GM12878 (cell line): Measurements from ENCODE around the gene STARD3. TPM values are rescaled to one million over a fixed set of nuclear protein-coding genes. Genes with fewer than 3 reads are reported as not detected.
A peak's percentile ranks its signal among the peaks of the same experiment; 100 is the strongest.

Experiments used
- ATAC-seq: fragments of 200-7000 bp; cut with Tn5 transposase; 3 replicates; pipeline ENCODE4 v1.9.1; 2020; ENCODE audit warnings: mild to moderate bottlenecking, moderate library complexity
- BruUV-seq: library from RNA; stranded (reverse); fragments of 400-500 nt; replicated peaks from 2 replicates; lab custom pipeline; 2021; lab: Mats Ljungman, UMichigan
- CTCF ChIA-PET: fragments of 300-600 bp; sonication (Branson Sonifier 250); formaldehyde crosslinking; extraction: SDS; loops from one replicate; lab custom pipeline; 2021; ENCODE audit warnings: inconsistent platforms; lab: Yijun Ruan, JAX
- POLR2A ChIA-PET: fragments of 350-600 bp; formaldehyde crosslinking; extraction: SDS; loops from one replicate; lab custom pipeline; 2021; ENCODE audit warnings: inconsistent platforms; lab: Charles Lee
- RAD21 ChIA-PET: fragments of 300-600 bp; sonication (Branson Sonifier 250); formaldehyde crosslinking; loops from one replicate; lab custom pipeline; 2023; ENCODE audit warnings: antibody characterized with exemption; ENCODE audit not compliant: unreplicated experiment; lab: Charles Lee
- SMC1A ChIA-PET: fragments of 300-600 bp; sonication (Branson Sonifier 250); formaldehyde crosslinking; loops from one replicate; lab custom pipeline; 2023; ENCODE audit not compliant: unreplicated experiment, uncharacterized antibody; lab: Charles Lee
- DNase-seq: peaks from one replicate; pipeline ENCODE4 v3.0.0-alpha.2; 2011; ENCODE audit warnings: low read depth, low spot score
- FAIRE-seq: peaks from 3 replicates; lab custom pipeline; 2011; peaks lifted over from hg19 to GRCh38; lab: Jason Lieb, UNC
- H2AFZ ChIP-seq: 2 replicates; pipeline ENCODE4 v1.6.0; 2011; ENCODE audit warnings: low read depth, low read length, control low read depth; ENCODE audit not compliant: control insufficient read depth
- H3K27ac ChIP-seq: 2 replicates; pipeline ENCODE4 v1.5.1; 2011; ENCODE audit warnings: control low read depth; ENCODE audit not compliant: control insufficient read depth, insufficient read depth
- H3K27me3 ChIP-seq, 2 experiments: replicated peaks in 1 of 2; 2 replicates each; pipeline versions ENCODE4 v1.6.0 to v1.6.1; 2011; ENCODE audit warnings: low read length in 1 of 2; ENCODE audit not compliant: control insufficient read depth in 2 of 2, insufficient read depth in 2 of 2
- H3K36me3 ChIP-seq, 2 experiments: 2 replicates each; pipeline ENCODE4 v1.5.1; 2011; ENCODE audit warnings: low read length in 1 of 2; ENCODE audit not compliant: control insufficient read depth in 2 of 2, insufficient read depth in 2 of 2
- H3K4me1 ChIP-seq: 2 replicates; pipeline ENCODE4 v1.6.1; 2011; ENCODE audit warnings: mild to moderate bottlenecking, low read length, moderate library complexity, mixed read lengths; ENCODE audit not compliant: control insufficient read depth, insufficient read depth
- H3K4me2 ChIP-seq: 2 replicates; pipeline ENCODE4 v1.6.0; 2011; ENCODE audit warnings: control low read depth; ENCODE audit not compliant: control insufficient read depth, insufficient read depth
- H3K4me3 ChIP-seq: fragments of 200-600 bp; sonication (generic); 2 replicates; pipeline ENCODE4 v1.5.1; 2016
- H3K79me2 ChIP-seq: 2 replicates; pipeline ENCODE4 v1.6.0; 2011; ENCODE audit warnings: low read length; ENCODE audit not compliant: control insufficient read depth, insufficient read depth
- H3K9ac ChIP-seq: 2 replicates; pipeline ENCODE4 v1.8.0; 2011; ENCODE audit warnings: low read length, control low read depth, mixed read lengths; ENCODE audit not compliant: control insufficient read depth, insufficient read depth
- H3K9me3 ChIP-seq: replicated peaks from 3 replicates; pipeline ENCODE4 v1.5.1; 2011; ENCODE audit warnings: mild to moderate bottlenecking, low read length; ENCODE audit not compliant: control insufficient read depth, insufficient read depth
- H4K20me1 ChIP-seq: 2 replicates; pipeline ENCODE4 v1.6.0; 2011; ENCODE audit not compliant: control insufficient read depth, insufficient read depth
- ASH2L ChIP-seq: fragments of 300-600, 200-600 bp; sonication (generic); IDR thresholded peaks from 2 replicates; pipeline ENCODE4 v1.6.1; 2017; ENCODE audit warnings: low read depth, mild to moderate bottlenecking, borderline replicate concordance
- BACH1 ChIP-seq: fragments of 450-650 bp; IDR thresholded peaks from 2 replicates; pipeline ENCODE4 v1.6.1; 2017; ENCODE audit warnings: mild to moderate bottlenecking, borderline replicate concordance
- CEBPB ChIP-seq, 2 experiments: fragments of 150-350 bp in 1 of 2; IDR thresholded peaks; 2 replicates each; pipeline ENCODE4 v1.6.1; 2012 to 2014; ENCODE audit warnings: low read depth in 2 of 2, low read length in 2 of 2, borderline replicate concordance in 1 of 2, inconsistent platforms in 1 of 2
- CUX1 ChIP-seq: IDR thresholded peaks from 2 replicates; pipeline ENCODE4 v1.6.1; 2012; ENCODE audit warnings: improper control_type of control experiment, low read depth, low read length; ENCODE audit not compliant: insufficient replicate concordance
- HSF1 ChIP-seq: fragments of 150-350 bp; IDR thresholded peaks from 2 replicates; pipeline ENCODE4 v1.6.1; 2014; ENCODE audit warnings: mild to moderate bottlenecking, low read depth, low read length
- MXI1 ChIP-seq: fragments of 150-350 bp; IDR thresholded peaks from 2 replicates; pipeline ENCODE4 v1.6.1; 2011; ENCODE audit warnings: low read depth, mild to moderate bottlenecking, inconsistent platforms, low read length, improper control_type of control experiment
- MYC ChIP-seq: IDR thresholded peaks from 2 replicates; pipeline ENCODE4 v1.6.1; 2011; ENCODE audit warnings: mild to moderate bottlenecking, low read length, moderate library complexity, inconsistent platforms; ENCODE audit not compliant: insufficient read depth, insufficient replicate concordance, insufficient read length, severe bottlenecking
- NFYB ChIP-seq: IDR thresholded peaks from 2 replicates; pipeline ENCODE4 v1.6.1; 2011; ENCODE audit warnings: low read depth, mild to moderate bottlenecking, low read length, improper control_type of control experiment, moderate library complexity; ENCODE audit not compliant: insufficient read depth
- SMAD5 ChIP-seq: IDR thresholded peaks from 2 replicates; pipeline ENCODE4 v1.6.1; 2016; ENCODE audit warnings: antibody characterized with exemption, low read depth
- TARDBP ChIP-seq: IDR thresholded peaks from 2 replicates; pipeline ENCODE4 v1.6.1; 2016; ENCODE audit warnings: borderline replicate concordance
- ZNF622 ChIP-seq: fragments of 450-650 bp; IDR thresholded peaks from 2 replicates; pipeline ENCODE4 v1.6.1; 2017; ENCODE audit warnings: mild to moderate bottlenecking, inconsistent platforms
- WGBS: methylation state at CpG from one replicate; pipeline ENCODE4 v1.1.6; 2016; ENCODE audit warnings: low lambda C conversion rate; ENCODE audit not compliant: insufficient replicate concordance, insufficient coverage; ENCODE audit errors: missing lambda C conversion rate; 5-methylcytosine and 5-hydroxymethylcytosine counted together
- in situ Hi-C: fragments of 300-500 bp; cut with MboI; formaldehyde crosslinking; loops from 9 replicates; pipeline ENCODE4 v1.14.3; 2018; ENCODE audit warnings: mixed read lengths
- intact Hi-C: fragments of 100-400 bp; cut with micrococcal nuclease; formaldehyde crosslinking; loops from one replicate; pipeline ENCODE4 v1.14.2; 2022; ENCODE audit not compliant: unreplicated experiment
- polyA plus RNA-seq, 11 experiments: library from polyadenylated mRNA; depleted of rRNA in 4 of 11; unstranded in 6 of 11; stranded (reverse) in 5 of 11; fragments of >200 nt; fragmentation: Nextera tagmentation in 4 of 11; fragmentation: Illumina TruSeq in 1 of 11; extraction: Ambion mirVana in 4 of 11; extraction: Trizol in 1 of 11; gene quantifications; 1 replicate in 1 of 11; 2 replicates in 10 of 11; pipeline versions ENCODE4 v1.2.1 to v1.2.3, GENCODE V29; 2011 to 2016; ENCODE audit warnings: inconsistent platforms in 2 of 11, missing spikeins in 2 of 11, low read depth in 1 of 11
- total RNA-seq, 4 experiments: library from RNA; depleted of rRNA in 3 of 4; stranded (reverse); fragments of >200 nt in 3 of 4; fragmentation: Illumina TruSeq in 1 of 4; extraction: Trizol in 1 of 4; gene quantifications; 2 replicates each; pipeline versions ENCODE4 v1.2.1 to v1.2.3, GENCODE V29; 2013 to 2021

Gene STARD3
- total and polyA plus RNA-seq, 10 of the 15 experiments (the other 5 are each of a cell fraction or from before 2014, with no cell fraction given) = 0.08 to 62.7 (median 27.5) TPM

GRCh38 chr17:39684369-39685192 is 47.6 kb downstream of the STARD3 start (continued):
- no peak for TF ChIP-seq CEBPB (IDR thresholded peaks at IDR 0.05; ENCODE audit: borderline replicate concordance in 1 of 2, low read depth in 2 of 2, low read length in 2 of 2)
- no peak for TF ChIP-seq MYC
- no peak for TF ChIP-seq SMAD5
- TF ChIP-seq MXI1 = no peak

GRCh38 chr17:39687101-39687545 is 50.2 kb downstream of the STARD3 start:
- ChIA-PET POLR2A (interaction anchor here (0.6 to 1.4 kb wide), 3 partner anchors 9 to 21 kb away, joined by 3 to 5 read pairs (median 4); no protein-coding TSS in a partner anchor), CTCF (interaction anchor here (1.0 to 1.4 kb wide), 6 partner anchors 15 to 67 kb away, joined by 3 to 4 read pairs (median 4); no protein-coding TSS in a partner anchor), RAD21 (interaction anchor here (1.6 to 2.2 kb wide), 2 partner anchors 11 to 43 kb away, joined by 9 to 10 read pairs; partner anchors contain the start of gene MIEN1), SMC1A (interaction anchor here (1.5 to 2.4 kb wide), 3 partner anchors 16 to 45 kb away, joined by 4 to 11 read pairs (median 6); partner anchors contain the start of gene PNMT)
- H3K4me2 ChIP-seq = peak overlapping the region; percentile 53
- no peaks in the 10 kb centered on the region for H3K9me3 ChIP-seq
- H3K4me1 ChIP-seq = peaks cover 3% of the 10 kb centered on the region; the same call in 1 of the 2 replicates
- H2AFZ ChIP-seq = peak overlapping the region; percentile 95
- intact Hi-C loops = no loop called here
- no peak overlapping the region for H3K27ac ChIP-seq
- no peaks in the 10 kb centered on the region for H3K36me3 ChIP-seq
- FAIRE-seq = no peak
- H4K20me1 ChIP-seq = no peaks in the 10 kb centered on the region
- no peak overlapping the region for H3K9ac ChIP-seq
- 52% methylated on average over 6 of the region's 6 CpGs for WGBS
- in situ Hi-C loops = no loop called here
- ATAC-seq = no peak
- no peaks in the 10 kb centered on the region for H3K27me3 ChIP-seq
- H3K79me2 ChIP-seq = no peaks in the 10 kb centered on the region; the same call in 1 of the 2 replicates
- no peak for DNase-seq
- BruUV-seq = TSS peak; percentile 82
- H3K4me3 ChIP-seq = peak overlapping the region; percentile 88
- TF ChIP-seq TARDBP = no peak
- no peak for TF ChIP-seq ASH2L
- TF ChIP-seq BACH1 = no peak
- TF ChIP-seq NFYB = no peak
- no peak for TF ChIP-seq ZNF622
- no peak for TF ChIP-seq CUX1
- no peak for TF ChIP-seq HSF1
